Panc1 (cell line): Measurements from ENCODE around the gene WIZ. TPM values are rescaled to one million over a fixed set of nuclear protein-coding genes. Genes with fewer than 3 reads are reported as not detected.

Source experiments
- ATAC-seq: fragments of 200-7000 bp; cut with Tn5 transposase; 2 replicates; pipeline ENCODE4 v1.9.1; 2020; ENCODE audit warnings: mild to moderate bottlenecking, moderate library complexity
- BruUV-seq: library from RNA; stranded (reverse); fragments of 400-500 nt; replicated peaks from 2 replicates; lab custom pipeline; 2021; lab: Mats Ljungman, UMichigan
- CTCF ChIA-PET: fragments of 300-600 bp; sonication (Branson Sonifier 250); formaldehyde crosslinking; loops from one replicate; lab custom pipeline; 2022; ENCODE audit warnings: antibody characterized with exemption; lab: Charles Lee
- POLR2A ChIA-PET: fragments of 300-600 bp; sonication (Branson Sonifier 250); formaldehyde crosslinking; loops from one replicate; lab custom pipeline; 2022; ENCODE audit warnings: antibody characterized with exemption; lab: Charles Lee
- DNase-seq: peaks from one replicate; pipeline ENCODE4 v3.0.0-alpha.2; 2010; ENCODE audit warnings: low read depth, low spot score
- H3K27ac ChIP-seq: 2 replicates; pipeline ENCODE4 v1.5.1; 2011; ENCODE audit warnings: mild to moderate bottlenecking, low read length, inconsistent platforms
- H3K27me3 ChIP-seq: fragments of 200-500 bp; sonication (Bioruptor generic); 2 replicates; pipeline ENCODE4 v1.6.0; 2014; ENCODE audit warnings: low read length, inconsistent platforms; ENCODE audit not compliant: control insufficient read depth, insufficient read depth
- H3K36me3 ChIP-seq: fragments of 200-500 bp; sonication (Bioruptor generic); 2 replicates; pipeline ENCODE4 v1.5.1; 2014; ENCODE audit warnings: inconsistent platforms, mild to moderate bottlenecking, low read length, moderate library complexity; ENCODE audit not compliant: control insufficient read depth, insufficient read depth
- H3K4me1 ChIP-seq: 2 replicates; pipeline ENCODE4 v1.5.1; 2011; ENCODE audit warnings: inconsistent platforms, mild to moderate bottlenecking, low read length, moderate library complexity; ENCODE audit not compliant: control insufficient read depth, insufficient read depth
- H3K4me3 ChIP-seq, 2 experiments: 2 replicates each; pipeline ENCODE4 v1.5.1; 2011 to 2012; ENCODE audit warnings: low read depth in 2 of 2, low read length in 2 of 2, mild to moderate bottlenecking in 2 of 2, inconsistent platforms in 1 of 2, moderate library complexity in 1 of 2
- H3K9me3 ChIP-seq: fragments of 200-500 bp; sonication (Bioruptor generic); 2 replicates; pipeline ENCODE4 v1.5.1; 2014; ENCODE audit warnings: low read depth, mild to moderate bottlenecking, inconsistent platforms, low read length, moderate library complexity; ENCODE audit not compliant: control insufficient read depth, insufficient read depth
- POLR2AphosphoS5 ChIP-seq: IDR thresholded peaks from 2 replicates; pipeline ENCODE4 v1.6.1; 2012; ENCODE audit warnings: mild to moderate bottlenecking, low read depth, low read length, moderate library complexity
- SIN3A ChIP-seq: IDR thresholded peaks from 2 replicates; pipeline ENCODE4 v1.6.1; 2012; ENCODE audit warnings: low read depth, mild to moderate bottlenecking, low read length, moderate library complexity, borderline replicate concordance; ENCODE audit not compliant: insufficient read depth
- TCF7L2 ChIP-seq: IDR thresholded peaks from 2 replicates; pipeline ENCODE4 v1.6.1; 2011; ENCODE audit warnings: mild to moderate bottlenecking, low read depth, low read length, inconsistent platforms
- in situ Hi-C: cut with HindIII; loops from 2 replicates; pipeline ENCODE4 v1.10.0; 2016; ENCODE audit warnings: low sequenced_read_pairs, low pct_unique_long_range_greater_than_20kb
- intact Hi-C: fragments of 100-400 bp; cut with micrococcal nuclease; formaldehyde crosslinking; loops from one replicate; pipeline ENCODE4 v1.10.0; 2022; ENCODE audit not compliant: unreplicated experiment
- total RNA-seq: library from RNA; stranded (reverse); gene quantifications from one replicate; pipeline ENCODE4 v1.2.1, GENCODE V29; 2021; ENCODE audit not compliant: unreplicated experiment
- TF ChIP-seq, protein P1 (sequence below): fragments of 450-650 bp; IDR thresholded peaks from 2 replicates; pipeline ENCODE4 v1.5.1; 2017; ENCODE audit warnings: mild to moderate bottlenecking
- TF ChIP-seq, protein P2 (sequence below), 2 experiments: IDR thresholded peaks; 2 replicates each; pipeline ENCODE4 v1.6.1; 2011 to 2012; ENCODE audit warnings: low read depth in 2 of 2, control low read depth in 1 of 2, low read length in 1 of 2, mild to moderate bottlenecking in 1 of 2, moderate library complexity in 1 of 2; ENCODE audit not compliant: insufficient read depth in 1 of 2

Gene WIZ
- total RNA-seq, 1 experiment from 2014 or later = 41.9 TPM

DNA sequence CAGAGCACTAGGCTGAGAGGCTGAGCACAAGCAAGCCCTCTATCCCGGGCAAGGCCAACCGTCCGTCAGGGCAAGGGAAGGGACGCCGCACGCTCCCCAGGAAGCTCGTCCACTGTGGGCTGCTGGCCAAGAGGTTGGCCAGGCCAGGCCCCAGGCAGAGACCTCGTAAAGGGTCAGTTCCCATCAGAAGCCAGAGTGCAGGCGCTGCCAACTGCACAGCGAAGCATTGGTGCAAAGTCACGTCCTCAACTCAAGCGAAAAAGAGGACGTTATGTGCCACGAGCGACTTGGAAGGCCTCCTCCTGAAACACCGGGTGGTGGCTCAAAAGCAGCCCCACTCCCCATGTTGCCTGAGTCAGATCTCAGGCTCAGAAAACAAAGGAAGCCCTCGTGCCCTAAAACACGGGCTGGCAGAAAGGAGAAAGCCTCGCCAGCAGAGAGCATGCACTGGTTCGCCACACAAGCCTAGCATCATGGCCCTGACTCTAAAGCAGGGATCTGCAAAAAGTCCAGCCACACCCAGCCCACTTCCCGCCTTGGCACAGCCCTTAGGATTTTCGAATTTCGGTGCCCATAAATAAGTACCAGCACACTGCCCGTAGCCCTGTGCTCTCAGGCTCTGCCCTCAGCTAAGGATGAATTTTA, 74.8 kb downstream of the WIZ start:
- TF ChIP-seq POLR2AphosphoS5 (no peak), TCF7L2 (no peak), SIN3A (no peak)
- TF ChIP-seq, protein P1, sequence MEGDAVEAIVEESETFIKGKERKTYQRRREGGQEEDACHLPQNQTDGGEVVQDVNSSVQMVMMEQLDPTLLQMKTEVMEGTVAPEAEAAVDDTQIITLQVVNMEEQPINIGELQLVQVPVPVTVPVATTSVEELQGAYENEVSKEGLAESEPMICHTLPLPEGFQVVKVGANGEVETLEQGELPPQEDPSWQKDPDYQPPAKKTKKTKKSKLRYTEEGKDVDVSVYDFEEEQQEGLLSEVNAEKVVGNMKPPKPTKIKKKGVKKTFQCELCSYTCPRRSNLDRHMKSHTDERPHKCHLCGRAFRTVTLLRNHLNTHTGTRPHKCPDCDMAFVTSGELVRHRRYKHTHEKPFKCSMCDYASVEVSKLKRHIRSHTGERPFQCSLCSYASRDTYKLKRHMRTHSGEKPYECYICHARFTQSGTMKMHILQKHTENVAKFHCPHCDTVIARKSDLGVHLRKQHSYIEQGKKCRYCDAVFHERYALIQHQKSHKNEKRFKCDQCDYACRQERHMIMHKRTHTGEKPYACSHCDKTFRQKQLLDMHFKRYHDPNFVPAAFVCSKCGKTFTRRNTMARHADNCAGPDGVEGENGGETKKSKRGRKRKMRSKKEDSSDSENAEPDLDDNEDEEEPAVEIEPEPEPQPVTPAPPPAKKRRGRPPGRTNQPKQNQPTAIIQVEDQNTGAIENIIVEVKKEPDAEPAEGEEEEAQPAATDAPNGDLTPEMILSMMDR = no peak
- TF ChIP-seq, protein P2, sequence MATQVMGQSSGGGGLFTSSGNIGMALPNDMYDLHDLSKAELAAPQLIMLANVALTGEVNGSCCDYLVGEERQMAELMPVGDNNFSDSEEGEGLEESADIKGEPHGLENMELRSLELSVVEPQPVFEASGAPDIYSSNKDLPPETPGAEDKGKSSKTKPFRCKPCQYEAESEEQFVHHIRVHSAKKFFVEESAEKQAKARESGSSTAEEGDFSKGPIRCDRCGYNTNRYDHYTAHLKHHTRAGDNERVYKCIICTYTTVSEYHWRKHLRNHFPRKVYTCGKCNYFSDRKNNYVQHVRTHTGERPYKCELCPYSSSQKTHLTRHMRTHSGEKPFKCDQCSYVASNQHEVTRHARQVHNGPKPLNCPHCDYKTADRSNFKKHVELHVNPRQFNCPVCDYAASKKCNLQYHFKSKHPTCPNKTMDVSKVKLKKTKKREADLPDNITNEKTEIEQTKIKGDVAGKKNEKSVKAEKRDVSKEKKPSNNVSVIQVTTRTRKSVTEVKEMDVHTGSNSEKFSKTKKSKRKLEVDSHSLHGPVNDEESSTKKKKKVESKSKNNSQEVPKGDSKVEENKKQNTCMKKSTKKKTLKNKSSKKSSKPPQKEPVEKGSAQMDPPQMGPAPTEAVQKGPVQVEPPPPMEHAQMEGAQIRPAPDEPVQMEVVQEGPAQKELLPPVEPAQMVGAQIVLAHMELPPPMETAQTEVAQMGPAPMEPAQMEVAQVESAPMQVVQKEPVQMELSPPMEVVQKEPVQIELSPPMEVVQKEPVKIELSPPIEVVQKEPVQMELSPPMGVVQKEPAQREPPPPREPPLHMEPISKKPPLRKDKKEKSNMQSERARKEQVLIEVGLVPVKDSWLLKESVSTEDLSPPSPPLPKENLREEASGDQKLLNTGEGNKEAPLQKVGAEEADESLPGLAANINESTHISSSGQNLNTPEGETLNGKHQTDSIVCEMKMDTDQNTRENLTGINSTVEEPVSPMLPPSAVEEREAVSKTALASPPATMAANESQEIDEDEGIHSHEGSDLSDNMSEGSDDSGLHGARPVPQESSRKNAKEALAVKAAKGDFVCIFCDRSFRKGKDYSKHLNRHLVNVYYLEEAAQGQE (IDR thresholded peaks at IDR 0.05; ENCODE audit: insufficient read depth in 1 of 2, low read depth in 2 of 2, low read length in 1 of 2) = no peak
- intact Hi-C loops = no loop called here
- no peaks in the 10 kb centered on the region for H3K27me3 ChIP-seq
- no peak overlapping the region for H3K27ac ChIP-seq
- H3K4me3 ChIP-seq = no peak overlapping the region
- H3K9me3 ChIP-seq = no peaks in the 10 kb centered on the region
- ChIA-PET POLR2A (no interaction called here), CTCF (interaction anchor here (0.5 kb wide), 1 partner anchor 180 kb away, joined by 3 read pairs; no protein-coding TSS in a partner anchor)
- H3K4me1 ChIP-seq = peaks cover 7% of the 10 kb centered on the region; the same call in 1 of the 2 replicates
- ATAC-seq (no peak), DNase-seq (no peak)
- in situ Hi-C loops = no loop called here
- H3K36me3 ChIP-seq = no peaks in the 10 kb centered on the region; the same call in 1 of the 2 replicates
- BruUV-seq = TSS peak; percentile 11

DNA sequence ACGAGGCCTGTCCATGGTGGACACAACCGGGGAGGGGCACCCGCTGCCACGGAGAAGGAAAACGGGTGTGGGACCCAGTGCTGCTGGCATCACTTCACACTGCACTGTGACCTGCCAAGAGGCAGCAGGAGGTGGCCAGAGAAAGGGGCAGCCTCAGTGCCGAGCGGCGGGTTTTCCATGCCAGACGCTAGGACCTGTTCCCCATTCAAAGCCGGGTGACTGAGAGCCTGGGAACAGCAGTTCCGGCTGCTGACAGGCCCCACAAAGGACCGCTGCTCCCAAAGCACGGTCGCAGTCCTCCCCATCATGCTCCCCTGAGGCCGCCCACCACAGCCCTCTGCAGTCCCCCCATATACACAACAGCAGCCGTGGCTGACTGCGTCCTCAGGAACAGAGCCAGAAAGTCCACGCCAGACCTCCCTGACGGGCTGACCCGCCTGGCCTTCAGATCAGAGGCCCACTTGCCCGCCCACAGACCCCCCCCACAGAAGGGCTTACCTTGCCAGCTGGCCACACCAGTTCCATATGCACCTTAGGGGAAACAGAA, 75.6 kb downstream of the WIZ start:
- intact Hi-C loops = no loop called here
- POLR2A ChIA-PET = no interaction called here
- BruUV-seq = no TSS peak
- H3K36me3 ChIP-seq = no peaks in the 10 kb centered on the region; the same call in 1 of the 2 replicates
- CTCF ChIA-PET = no interaction called here
- in situ Hi-C loops = no loop called here
- H3K4me1 ChIP-seq = peaks cover 7% of the 10 kb centered on the region; the same call in 1 of the 2 replicates
- no peak for ATAC-seq
- no peak overlapping the region for H3K27ac ChIP-seq
- H3K9me3 ChIP-seq = no peaks in the 10 kb centered on the region
- TF ChIP-seq SIN3A (no peak), TCF7L2 (no peak), POLR2AphosphoS5 (no peak)
- TF ChIP-seq, protein P1 = no peak
- TF ChIP-seq, protein P2 (IDR thresholded peaks at IDR 0.05; ENCODE audit: insufficient read depth in 1 of 2, low read depth in 2 of 2, low read length in 1 of 2) = no peak
- no peaks in the 10 kb centered on the region for H3K27me3 ChIP-seq
- DNase-seq = no peak
- no peak overlapping the region for H3K4me3 ChIP-seq
